Measurements from ENCODE around the gene TMEM89. TPM values are rescaled to one million over a fixed set of nuclear protein-coding genes. Genes with fewer than 3 reads are reported as not detected.
A peak's percentile ranks its signal among the peaks of the same experiment; 100 is the strongest.

TMEM89 gene
- total and polyA plus RNA-seq, 3 donors from 2014 or later, result 8.7 to 16.1 (median 14.8) TPM

GRCh38 chr3:48595075-48595525 is 26.5 kb downstream of the TMEM89 start, which contains the start of gene COL7A1:
COL7A1 (minus strand) TSS chr3:48595329; CDS start chr3:48595159, 170 bp downstream.
- H3K36me3 ChIP-seq (ENCODE audit: low read depth, missing control alignments), result no peaks in the 10 kb centered on the region
- 10% methylated on average over 35 of the region's 35 CpGs; no CpG with 5 or more reads in 1 of the 2 donors for WGBS, 2 donors
- TF ChIP-seq POLR2A (IDR thresholded peaks at IDR 0.05) (no peak), CTCF (IDR thresholded peaks at IDR 0.05) (no peak)
- no peaks in the 10 kb centered on the region for H3K27me3 ChIP-seq
- H3K27ac ChIP-seq, result no peak within 1 kb of the TSS
- peaks cover 33% of the 10 kb centered on the region for H3K4me1 ChIP-seq
- no peaks in the 10 kb centered on the region for H3K9me3 ChIP-seq
- peak within 1 kb of the TSS; percentile 31 to 54 for H3K4me3 ChIP-seq
- intact Hi-C loops (cut with DNase I; ENCODE audit: low total_unique reads), result no loop called here
- DNase-seq, result no peak

- Histone ChIP-seq H3K4me3 (peak overlapping the region; percentile 31 to 54), H3K9me3 (no peaks in the 10 kb centered on the region), H3K4me1 (peaks cover 31% of the 10 kb centered on the region), H3K27me3 (no peaks in the 10 kb centered on the region), H3K27ac (no peak overlapping the region), H3K36me3 (ENCODE audit: low read depth, missing control alignments) (no peaks in the 10 kb centered on the region)
- 25 to 48% methylated on average over 21 to 39 of the region's 39 CpGs for WGBS, 2 donors
- no peak for TF ChIP-seq POLR2A (IDR thresholded peaks at IDR 0.05)
- TF ChIP-seq CTCF (IDR thresholded peaks at IDR 0.05), result no peak
- intact Hi-C loops (cut with DNase I; ENCODE audit: low total_unique reads), result no loop called here
- no peak for DNase-seq
These were observed 27.0 kb downstream of the TMEM89 start for GRCh38 chr3:48594417-48595049.

GRCh38 chr3:48593337-48593736 is 28.2 kb downstream of the TMEM89 start:
- Histone ChIP-seq H3K4me3 (no peak overlapping the region), H3K27ac (no peak overlapping the region), H3K36me3 (ENCODE audit: low read depth, missing control alignments) (no peaks in the 10 kb centered on the region), H3K4me1 (peaks cover 21% of the 10 kb centered on the region), H3K27me3 (no peaks in the 10 kb centered on the region), H3K9me3 (no peaks in the 10 kb centered on the region)
- TF ChIP-seq POLR2A (IDR thresholded peaks at IDR 0.05) (no peak), CTCF (IDR thresholded peaks at IDR 0.05) (no peak)
- 93 to 96% methylated on average over 8 to 9 of the region's 9 CpGs for WGBS, 2 donors
- intact Hi-C loops (cut with DNase I; ENCODE audit: low total_unique reads), result no loop called here
- DNase-seq, result no peak

- H3K4me3 ChIP-seq, result no peak overlapping the region
- no peaks in the 10 kb centered on the region for H3K9me3 ChIP-seq
- no peaks in the 10 kb centered on the region for H3K27me3 ChIP-seq
- TF ChIP-seq POLR2A (IDR thresholded peaks at IDR 0.05) (no peak), CTCF (IDR thresholded peaks at IDR 0.05) (no peak)
- intact Hi-C loops (cut with DNase I; ENCODE audit: low total_unique reads), result no loop called here
- DNase-seq, result no peak
- no peak overlapping the region for H3K27ac ChIP-seq
- peaks cover 15% of the 10 kb centered on the region for H3K4me1 ChIP-seq
- WGBS, 2 donors, result 95 to 98% methylated on average over 11 to 21 of the region's 21 CpGs
- H3K36me3 ChIP-seq (ENCODE audit: low read depth, missing control alignments), result no peaks in the 10 kb centered on the region
These were observed 29.0 kb downstream of the TMEM89 start for GRCh38 chr3:48592519-48593087.
